GM18505 (cell line): ENCODE results near the gene AMHR2.
"Not testable (repeated sequence)": the region's sequence is repeated elsewhere in the genome, so short reads cannot be mapped to it uniquely, and the experiment has no call there.

Source experiments
- ATAC-seq: cut with Tn5 transposase; IDR thresholded peaks from one replicate; pipeline ENCODE4 v1.9.1; 2021; ENCODE audit not compliant: unreplicated experiment
- POLR2A ChIP-seq: IDR thresholded peaks from 4 replicates; pipeline ENCODE4 v1.6.1; 2011; ENCODE audit warnings: borderline replicate concordance; ENCODE audit not compliant: insufficient read depth, insufficient read length; ENCODE audit errors: extremely low read depth

AMHR2 gene

GRCh38 chr12:53424626-53425514 is 1.2 kb downstream of the AMHR2 start:
- no peak for TF ChIP-seq POLR2A
- ATAC-seq: no peak

- ATAC-seq: no peak
- no peak for TF ChIP-seq POLR2A
Measured at GRCh38 chr12:53425515-53426150, 2.0 kb downstream of the AMHR2 start.

- no peak for ATAC-seq
- TF ChIP-seq POLR2A: no peak
Measured at GRCh38 chr12:53427905-53428594, 4.4 kb downstream of the AMHR2 start.

GRCh38 chr12:53428741-53429140 is 5.1 kb downstream of the AMHR2 start:
- no peak for TF ChIP-seq POLR2A
- ATAC-seq: no peak

GRCh38 chr12:53430116-53430515 is 6.5 kb downstream of the AMHR2 start:
- no peak for ATAC-seq
- no peak for TF ChIP-seq POLR2A

- ATAC-seq: no peak
- no peak for TF ChIP-seq POLR2A
Measured at GRCh38 chr12:53431187-53431586, 7.5 kb downstream of the AMHR2 start.

GRCh38 chr12:53435326-53435725 is 11.7 kb downstream of the AMHR2 start:
- ATAC-seq: not testable (repeated sequence)

GRCh38 chr12:53439582-53439981 is 15.9 kb downstream of the AMHR2 start:
- ATAC-seq: not testable (repeated sequence)

- peak; percentile 97 for ATAC-seq
- TF ChIP-seq POLR2A: peak; percentile 99
Measured at GRCh38 chr12:53441040-53441833, 17.6 kb downstream of the AMHR2 start, which contains the start of gene PRR13. Gene PRR13, plus strand, starts transcription at chr12:53441734. Its CDS starts 981 bp downstream, at chr12:53442715.

GRCh38 chr12:53443955-53444354 is 20.3 kb downstream of the AMHR2 start:
- ATAC-seq: no peak
- no peak for TF ChIP-seq POLR2A

GRCh38 chr12:53444593-53445325 is 21.1 kb downstream of the AMHR2 start:
- ATAC-seq: not testable (repeated sequence)

GRCh38 chr12:53450936-53451335 is 27.3 kb downstream of the AMHR2 start:
- no peak for ATAC-seq
- no peak for TF ChIP-seq POLR2A
